ENCODE data around the gene NSMCE4A. TPM values are rescaled to one million over a fixed set of nuclear protein-coding genes. Genes with fewer than 3 reads are reported as not detected.

Gene NSMCE4A
- polyA plus RNA-seq, 1 donor from 2014 or later = 133 TPM

DNA sequence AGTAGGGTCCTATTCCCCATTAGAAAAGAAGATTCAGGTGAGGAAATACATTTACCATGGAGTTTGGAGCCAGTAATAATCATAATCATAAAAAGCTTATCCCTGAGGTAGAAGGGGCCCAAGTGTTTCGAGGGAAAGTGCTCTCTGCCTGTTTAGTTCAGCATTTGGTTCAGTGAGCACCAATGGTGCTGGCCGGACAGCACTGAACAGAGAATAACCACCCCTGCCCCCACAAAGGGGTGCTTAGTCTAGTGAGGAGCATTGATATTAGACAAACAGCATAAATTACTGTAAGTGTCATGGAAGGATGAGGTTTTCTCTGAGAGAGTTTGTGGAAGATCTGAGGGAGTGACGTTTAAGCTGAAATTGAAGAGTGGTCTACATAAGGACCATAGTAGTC lies 25.6 kb downstream of the NSMCE4A start:
- H4K20me1 ChIP-seq (ENCODE audit: insufficient read depth) = no peaks in the 10 kb centered on the region
- H3K27me3 ChIP-seq (ENCODE audit: insufficient read depth, low read depth, low read length) = no peaks in the 10 kb centered on the region
- H3K4me2 ChIP-seq (ENCODE audit: low read length) = no peak overlapping the region
- no peaks in the 10 kb centered on the region for H3F3A ChIP-seq (ENCODE audit: insufficient read depth, low read length, poor library complexity, severe bottlenecking)
- H3K79me2 ChIP-seq (replicated peaks; ENCODE audit: insufficient read depth, low read length) = no peaks in the 10 kb centered on the region
- TF ChIP-seq POLR2AphosphoS5 (IDR thresholded peaks at IDR 0.05) (no peak), RAD21 (conservative IDR thresholded peaks at IDR 0.05) (no peak), EP300 (conservative IDR thresholded peaks at IDR 0.05; ENCODE audit: poor library complexity, severe bottlenecking) (no peak), EZH2 (IDR thresholded peaks at IDR 0.05; ENCODE audit: borderline replicate concordance, insufficient read depth, low read length, poor library complexity, severe bottlenecking) (no peak), MXI1 (conservative IDR thresholded peaks at IDR 0.05; ENCODE audit: poor library complexity, severe bottlenecking) (no peak), TAF1 (IDR thresholded peaks at IDR 0.05; ENCODE audit: low read depth) (no peak), SMC3 (conservative IDR thresholded peaks at IDR 0.05; ENCODE audit: poor library complexity) (no peak)
- TF ChIP-seq, protein P1, sequence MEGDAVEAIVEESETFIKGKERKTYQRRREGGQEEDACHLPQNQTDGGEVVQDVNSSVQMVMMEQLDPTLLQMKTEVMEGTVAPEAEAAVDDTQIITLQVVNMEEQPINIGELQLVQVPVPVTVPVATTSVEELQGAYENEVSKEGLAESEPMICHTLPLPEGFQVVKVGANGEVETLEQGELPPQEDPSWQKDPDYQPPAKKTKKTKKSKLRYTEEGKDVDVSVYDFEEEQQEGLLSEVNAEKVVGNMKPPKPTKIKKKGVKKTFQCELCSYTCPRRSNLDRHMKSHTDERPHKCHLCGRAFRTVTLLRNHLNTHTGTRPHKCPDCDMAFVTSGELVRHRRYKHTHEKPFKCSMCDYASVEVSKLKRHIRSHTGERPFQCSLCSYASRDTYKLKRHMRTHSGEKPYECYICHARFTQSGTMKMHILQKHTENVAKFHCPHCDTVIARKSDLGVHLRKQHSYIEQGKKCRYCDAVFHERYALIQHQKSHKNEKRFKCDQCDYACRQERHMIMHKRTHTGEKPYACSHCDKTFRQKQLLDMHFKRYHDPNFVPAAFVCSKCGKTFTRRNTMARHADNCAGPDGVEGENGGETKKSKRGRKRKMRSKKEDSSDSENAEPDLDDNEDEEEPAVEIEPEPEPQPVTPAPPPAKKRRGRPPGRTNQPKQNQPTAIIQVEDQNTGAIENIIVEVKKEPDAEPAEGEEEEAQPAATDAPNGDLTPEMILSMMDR (IDR thresholded peaks at IDR 0.05; ENCODE audit: poor library complexity, severe bottlenecking) = no peak
- TF ChIP-seq, protein P2, sequence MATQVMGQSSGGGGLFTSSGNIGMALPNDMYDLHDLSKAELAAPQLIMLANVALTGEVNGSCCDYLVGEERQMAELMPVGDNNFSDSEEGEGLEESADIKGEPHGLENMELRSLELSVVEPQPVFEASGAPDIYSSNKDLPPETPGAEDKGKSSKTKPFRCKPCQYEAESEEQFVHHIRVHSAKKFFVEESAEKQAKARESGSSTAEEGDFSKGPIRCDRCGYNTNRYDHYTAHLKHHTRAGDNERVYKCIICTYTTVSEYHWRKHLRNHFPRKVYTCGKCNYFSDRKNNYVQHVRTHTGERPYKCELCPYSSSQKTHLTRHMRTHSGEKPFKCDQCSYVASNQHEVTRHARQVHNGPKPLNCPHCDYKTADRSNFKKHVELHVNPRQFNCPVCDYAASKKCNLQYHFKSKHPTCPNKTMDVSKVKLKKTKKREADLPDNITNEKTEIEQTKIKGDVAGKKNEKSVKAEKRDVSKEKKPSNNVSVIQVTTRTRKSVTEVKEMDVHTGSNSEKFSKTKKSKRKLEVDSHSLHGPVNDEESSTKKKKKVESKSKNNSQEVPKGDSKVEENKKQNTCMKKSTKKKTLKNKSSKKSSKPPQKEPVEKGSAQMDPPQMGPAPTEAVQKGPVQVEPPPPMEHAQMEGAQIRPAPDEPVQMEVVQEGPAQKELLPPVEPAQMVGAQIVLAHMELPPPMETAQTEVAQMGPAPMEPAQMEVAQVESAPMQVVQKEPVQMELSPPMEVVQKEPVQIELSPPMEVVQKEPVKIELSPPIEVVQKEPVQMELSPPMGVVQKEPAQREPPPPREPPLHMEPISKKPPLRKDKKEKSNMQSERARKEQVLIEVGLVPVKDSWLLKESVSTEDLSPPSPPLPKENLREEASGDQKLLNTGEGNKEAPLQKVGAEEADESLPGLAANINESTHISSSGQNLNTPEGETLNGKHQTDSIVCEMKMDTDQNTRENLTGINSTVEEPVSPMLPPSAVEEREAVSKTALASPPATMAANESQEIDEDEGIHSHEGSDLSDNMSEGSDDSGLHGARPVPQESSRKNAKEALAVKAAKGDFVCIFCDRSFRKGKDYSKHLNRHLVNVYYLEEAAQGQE (IDR thresholded peaks at IDR 0.05; ENCODE audit: borderline replicate concordance) = no peak
- H3K9ac ChIP-seq (ENCODE audit: low read length) = no peak overlapping the region
- no peaks in the 10 kb centered on the region for H3K36me3 ChIP-seq (ENCODE audit: insufficient read depth, low read length)
- H3K4me3 ChIP-seq (ENCODE audit: low read length) = no peak overlapping the region
- H2AFZ ChIP-seq (ENCODE audit: low read depth, low read length) = no peak overlapping the region
- H3K27ac ChIP-seq (ENCODE audit: low read length) = no peak overlapping the region
- no peaks in the 10 kb centered on the region for H3K9me3 ChIP-seq (ENCODE audit: low read length)
- H3K9me2 ChIP-seq (ENCODE audit: insufficient read depth, low read length) = no peaks in the 10 kb centered on the region

DNA sequence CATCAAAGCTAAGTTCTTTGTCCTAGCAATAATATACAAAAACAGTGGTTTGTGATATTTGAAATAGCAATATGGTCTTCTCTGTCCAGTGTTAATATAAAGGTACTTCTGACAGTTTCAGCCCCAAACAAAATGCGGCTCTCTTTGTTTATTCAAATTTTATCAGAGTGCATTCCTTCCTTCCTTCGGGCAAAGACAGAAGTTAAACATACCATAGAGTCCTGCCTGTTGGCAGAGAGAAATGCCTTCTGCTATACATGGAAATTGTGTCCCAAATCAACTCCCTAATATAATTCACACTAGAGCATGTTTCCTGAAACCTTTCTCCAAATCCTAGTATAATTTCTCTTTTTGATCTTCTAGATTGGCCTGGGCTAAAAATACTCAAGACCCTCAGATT lies 26.0 kb downstream of the NSMCE4A start:
- no peaks in the 10 kb centered on the region for H3K27me3 ChIP-seq (ENCODE audit: insufficient read depth, low read depth, low read length)
- H3K9me2 ChIP-seq (ENCODE audit: insufficient read depth, low read length) = no peaks in the 10 kb centered on the region
- TF ChIP-seq, protein P1 (IDR thresholded peaks at IDR 0.05; ENCODE audit: poor library complexity, severe bottlenecking) = no peak
- TF ChIP-seq SMC3 (conservative IDR thresholded peaks at IDR 0.05; ENCODE audit: poor library complexity) (no peak), EP300 (conservative IDR thresholded peaks at IDR 0.05; ENCODE audit: poor library complexity, severe bottlenecking) (no peak), EZH2 (IDR thresholded peaks at IDR 0.05; ENCODE audit: borderline replicate concordance, insufficient read depth, low read length, poor library complexity, severe bottlenecking) (no peak), TAF1 (IDR thresholded peaks at IDR 0.05; ENCODE audit: low read depth) (no peak), POLR2AphosphoS5 (IDR thresholded peaks at IDR 0.05) (no peak), MXI1 (conservative IDR thresholded peaks at IDR 0.05; ENCODE audit: poor library complexity, severe bottlenecking) (no peak), RAD21 (conservative IDR thresholded peaks at IDR 0.05) (no peak)
- TF ChIP-seq, protein P2 (IDR thresholded peaks at IDR 0.05; ENCODE audit: borderline replicate concordance) = no peak
- no peak overlapping the region for H3K9ac ChIP-seq (ENCODE audit: low read length)
- H3K79me2 ChIP-seq (replicated peaks; ENCODE audit: insufficient read depth, low read length) = no peaks in the 10 kb centered on the region
- no peaks in the 10 kb centered on the region for H3K36me3 ChIP-seq (ENCODE audit: insufficient read depth, low read length)
- no peaks in the 10 kb centered on the region for H3F3A ChIP-seq (ENCODE audit: insufficient read depth, low read length, poor library complexity, severe bottlenecking)
- no peak overlapping the region for H3K27ac ChIP-seq (ENCODE audit: low read length)
- no peaks in the 10 kb centered on the region for H3K9me3 ChIP-seq (ENCODE audit: low read length)
- H3K4me2 ChIP-seq (ENCODE audit: low read length) = no peak overlapping the region
- no peak overlapping the region for H2AFZ ChIP-seq (ENCODE audit: low read depth, low read length)
- H3K4me3 ChIP-seq (ENCODE audit: low read length) = no peak overlapping the region
- no peaks in the 10 kb centered on the region for H4K20me1 ChIP-seq (ENCODE audit: insufficient read depth)
